ENCODE data around the gene DGLUCY. TPM values are rescaled to one million over a fixed set of nuclear protein-coding genes. Genes with fewer than 3 reads are reported as not detected.
A peak's percentile ranks its signal among the peaks of the same experiment; 100 is the strongest.

The DGLUCY gene
- total RNA-seq, 2 donors from 2014 or later: 88.0 to 148 TPM

- peaks cover 3% of the 10 kb centered on the region for H3K4me1 ChIP-seq (replicated peaks)
- intact Hi-C loops (cut with DNase I): no loop called here
- H3K4me3 ChIP-seq: no peak overlapping the region
- no peaks in the 10 kb centered on the region for H3K9me3 ChIP-seq
- 72% methylated on average over 4 of the region's 4 CpGs for WGBS
- no peak for TF ChIP-seq POLR2A (IDR thresholded peaks at IDR 0.05)
- TF ChIP-seq POLR2AphosphoS5 (IDR thresholded peaks at IDR 0.05): no peak
- no peak for TF ChIP-seq CTCF (IDR thresholded peaks at IDR 0.05)
- DNase-seq (ENCODE audit: low spot score): no peak
- no peaks in the 10 kb centered on the region for H3K36me3 ChIP-seq
- no peaks in the 10 kb centered on the region for H3K27me3 ChIP-seq (replicated peaks; ENCODE audit: insufficient read depth)
- H3K27ac ChIP-seq: peak overlapping the region; percentile 74 to 80
Measured at GRCh38 chr14:91125801-91126200, 11.9 kb downstream of the DGLUCY start.

GRCh38 chr14:91126761-91127160 lies 12.9 kb downstream of the DGLUCY start:
- Histone ChIP-seq H3K27ac (peak overlapping the region in 1 of 2 donors; percentile 68), H3K9me3 (no peaks in the 10 kb centered on the region), H3K36me3 (no peaks in the 10 kb centered on the region), H3K4me3 (no peak overlapping the region), H3K27me3 (replicated peaks; ENCODE audit: insufficient read depth) (no peaks in the 10 kb centered on the region), H3K4me1 (replicated peaks) (peaks cover 3% of the 10 kb centered on the region)
- WGBS: 87% methylated on average over 2 of the region's 2 CpGs
- DNase-seq (ENCODE audit: low spot score): no peak
- intact Hi-C loops (cut with DNase I): no loop called here
- TF ChIP-seq CTCF (IDR thresholded peaks at IDR 0.05) (no peak), POLR2A (IDR thresholded peaks at IDR 0.05) (no peak), POLR2AphosphoS5 (IDR thresholded peaks at IDR 0.05) (no peak)

- TF ChIP-seq POLR2AphosphoS5 (IDR thresholded peaks at IDR 0.05): peak; percentile 85
- TF ChIP-seq CTCF (IDR thresholded peaks at IDR 0.05): no peak
- peak; percentile 85 for DNase-seq (ENCODE audit: low spot score)
- peaks cover 3% of the 10 kb centered on the region for H3K4me1 ChIP-seq (replicated peaks)
- H3K36me3 ChIP-seq: no peaks in the 10 kb centered on the region
- no peak overlapping the region for H3K4me3 ChIP-seq
- WGBS: 31% methylated on average over 8 of the region's 8 CpGs
- no peaks in the 10 kb centered on the region for H3K9me3 ChIP-seq
- H3K27me3 ChIP-seq (replicated peaks; ENCODE audit: insufficient read depth): no peaks in the 10 kb centered on the region
- H3K27ac ChIP-seq: peak overlapping the region; percentile 66 to 68
- intact Hi-C loops (cut with DNase I): no loop called here
Measured at GRCh38 chr14:91127401-91127801, 13.5 kb downstream of the DGLUCY start.

GRCh38 chr14:91127924-91128323 lies 14.1 kb downstream of the DGLUCY start:
- TF ChIP-seq CTCF (IDR thresholded peaks at IDR 0.05) (no peak), POLR2A (IDR thresholded peaks at IDR 0.05) (no peak), POLR2AphosphoS5 (IDR thresholded peaks at IDR 0.05) (no peak)
- no peak for DNase-seq (ENCODE audit: low spot score)
- WGBS: 95% methylated on average over 4 of the region's 4 CpGs
- H3K4me3 ChIP-seq: no peak overlapping the region
- no peaks in the 10 kb centered on the region for H3K9me3 ChIP-seq
- no peaks in the 10 kb centered on the region for H3K36me3 ChIP-seq
- intact Hi-C loops (cut with DNase I): no loop called here
- H3K4me1 ChIP-seq (replicated peaks): peaks cover 3% of the 10 kb centered on the region
- peak overlapping the region; percentile 66 to 68 for H3K27ac ChIP-seq
- H3K27me3 ChIP-seq (replicated peaks; ENCODE audit: insufficient read depth): no peaks in the 10 kb centered on the region

- intact Hi-C loops (cut with DNase I): no loop called here
- Histone ChIP-seq H3K27me3 (replicated peaks; ENCODE audit: insufficient read depth) (no peaks in the 10 kb centered on the region), H3K4me3 (no peak overlapping the region), H3K27ac (no peak overlapping the region), H3K9me3 (no peaks in the 10 kb centered on the region), H3K36me3 (no peaks in the 10 kb centered on the region), H3K4me1 (replicated peaks) (peaks cover 3% of the 10 kb centered on the region)
- no peak for DNase-seq (ENCODE audit: low spot score)
- WGBS: 87% methylated on average over 4 of the region's 4 CpGs
- no peak for TF ChIP-seq POLR2AphosphoS5 (IDR thresholded peaks at IDR 0.05)
- TF ChIP-seq CTCF (IDR thresholded peaks at IDR 0.05): no peak
- TF ChIP-seq POLR2A (IDR thresholded peaks at IDR 0.05): no peak
Measured at GRCh38 chr14:91128699-91129098, 14.8 kb downstream of the DGLUCY start.

All from prostate gland (tissue), 2 donors.